Left lobe of liver (tissue), 2 donors: ENCODE results near the gene SMYD3. TPM values are rescaled to one million over a fixed set of nuclear protein-coding genes. Genes with fewer than 3 reads are reported as not detected.
A peak's percentile ranks its signal among the peaks of the same experiment; 100 is the strongest.

Source experiments
- ATAC-seq: fragments of 200-7000 bp; cut with Tn5 transposase; one replicate; pipeline ENCODE4 v1.9.1; 2020; ENCODE audit warnings: mild to moderate bottlenecking, moderate library complexity
- DNase-seq: peaks from one replicate; pipeline ENCODE4 v3.0.0-alpha.2; 2020; ENCODE audit warnings: low spot score
- total RNA-seq: library from RNA; stranded (reverse); gene quantifications from one replicate; pipeline ENCODE4 v1.2.1, GENCODE V29; 2021
- donor health status: DM: no; HTN: no; CAD: no; lungs with moderate emphysema.
- donor health status: DM: no; HTN: yes; CAD: no.

Gene SMYD3
- total RNA-seq = 6.7 TPM

DNA sequence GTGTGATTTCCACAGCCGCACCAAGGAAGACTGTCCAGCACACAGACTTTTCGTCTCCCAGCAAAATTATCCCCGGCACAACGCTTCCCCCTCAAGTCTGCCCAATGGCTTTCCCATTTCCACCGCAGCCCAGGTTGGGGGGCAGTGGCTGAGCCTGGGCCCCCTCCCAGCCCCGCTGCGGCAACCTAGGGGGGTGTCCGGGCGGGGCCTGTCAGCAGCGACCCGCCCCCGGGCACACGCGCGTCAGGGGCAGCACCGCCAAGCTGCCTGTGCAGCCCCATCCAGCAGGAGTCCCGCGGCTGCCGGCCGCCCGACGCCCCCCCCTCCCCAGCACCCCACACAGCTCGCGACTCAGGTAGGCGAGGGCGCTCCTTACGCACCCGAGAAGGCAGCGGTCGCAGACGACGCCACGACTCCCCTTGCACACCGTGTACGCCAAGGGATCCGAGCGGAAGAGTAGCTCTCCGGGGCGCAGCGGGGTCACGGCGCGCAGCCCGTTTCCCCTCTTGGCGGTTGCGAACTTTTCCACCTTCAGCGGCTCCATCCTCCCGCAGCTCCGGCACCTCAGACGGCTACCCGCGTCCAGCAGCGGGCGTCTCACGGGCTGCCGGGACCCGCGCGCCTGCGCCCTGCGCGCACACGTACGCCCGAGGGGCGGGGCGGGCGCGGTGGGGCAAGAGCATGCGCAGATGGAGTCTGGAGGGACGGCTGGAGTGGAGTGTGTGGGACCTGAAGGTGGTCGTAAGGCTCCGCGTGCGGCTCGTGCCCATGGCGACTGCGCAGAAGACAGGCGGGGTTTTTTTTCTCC is at the start of gene SMYD3:
Gene SMYD3 (minus strand): TSS at position 606 of the 808 bp plus-strand sequence.
- DNase-seq = peak; percentile 84
- ATAC-seq = peak; percentile 99

DNA sequence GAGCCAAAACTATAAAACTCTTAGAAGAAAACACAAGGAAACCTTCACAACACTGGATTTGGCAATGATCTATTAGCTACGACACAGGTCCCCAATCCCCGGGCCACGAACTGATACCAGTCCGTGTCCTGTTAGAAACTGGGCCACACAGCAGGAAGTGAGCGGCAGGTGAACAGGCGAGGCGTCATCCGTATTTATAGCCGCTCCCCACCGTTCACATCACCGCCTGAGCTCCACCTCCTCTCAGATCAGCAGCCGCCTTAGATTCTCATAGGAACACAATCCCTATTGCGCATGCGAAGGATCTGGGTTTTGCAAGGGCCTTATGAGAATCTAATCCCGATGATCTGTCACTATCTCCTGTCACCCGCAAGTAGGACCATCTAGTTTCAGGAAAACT is 47.1 kb upstream of the SMYD3 start:
- ATAC-seq = no peak
- no peak for DNase-seq

DNA sequence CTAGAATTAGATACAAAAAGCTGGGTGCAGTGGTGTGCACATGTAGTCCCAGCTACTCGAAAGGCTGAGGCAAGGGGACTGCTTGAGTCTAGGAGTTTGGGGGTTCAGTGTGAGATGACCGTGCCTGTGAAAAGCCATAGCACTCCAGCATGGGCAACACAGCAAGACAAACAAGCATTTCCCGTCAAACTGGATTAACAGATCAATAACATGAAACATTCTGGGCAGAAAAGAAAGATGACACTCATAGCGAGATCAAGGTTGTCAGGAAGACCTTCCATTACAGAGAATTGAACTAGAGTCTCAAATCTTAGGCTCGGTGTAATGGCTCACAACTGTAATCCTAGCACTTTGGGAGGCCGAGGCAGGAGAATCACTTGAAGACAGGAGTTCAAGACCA is 45.0 kb upstream of the SMYD3 start:
- DNase-seq (no peak), ATAC-seq (peak; percentile 63)

DNA sequence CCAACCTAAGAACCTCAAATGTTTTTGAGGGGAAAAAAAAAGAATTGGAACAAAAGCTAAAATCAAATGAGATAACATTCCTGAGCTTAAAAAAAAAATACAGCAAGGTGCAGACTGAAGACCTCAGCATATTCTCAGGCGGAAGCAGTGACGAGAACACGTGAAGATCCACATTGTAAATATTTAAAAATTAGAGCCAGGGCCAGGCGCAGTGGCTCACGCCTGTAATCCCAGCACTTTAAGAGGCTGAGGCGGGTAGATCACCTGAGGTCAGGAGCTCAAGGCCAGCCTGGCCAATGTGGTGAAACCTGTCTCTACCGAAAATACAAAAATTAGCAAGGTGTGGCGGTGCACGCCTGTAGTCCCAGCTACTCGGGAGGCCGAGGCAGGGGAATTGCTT is 43.3 kb upstream of the SMYD3 start:
- peak; percentile 66 for ATAC-seq

DNA sequence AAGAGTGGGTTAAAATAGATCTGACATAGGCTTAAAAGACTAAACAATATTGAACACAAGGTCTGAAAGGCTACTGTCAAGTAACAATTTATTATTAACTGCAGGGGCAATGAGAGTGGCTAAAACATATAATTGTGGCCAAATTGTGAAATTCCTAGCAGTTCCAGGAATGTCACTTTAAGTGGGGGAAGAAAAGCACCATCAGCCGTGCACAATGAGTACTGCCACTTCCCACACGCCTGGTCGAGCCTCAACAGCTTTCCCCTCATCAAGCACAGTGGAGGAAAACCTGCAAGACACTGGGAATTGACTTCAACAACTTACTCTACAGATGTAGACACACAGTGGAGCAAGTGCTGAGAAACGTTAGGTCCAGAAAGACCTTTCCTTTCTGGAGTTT is 42.6 kb upstream of the SMYD3 start:
- ATAC-seq (peak; percentile 68), DNase-seq (no peak)

More for the DNA sequence above, 43.3 kb upstream of the SMYD3 start:
- no peak for DNase-seq

DNA sequence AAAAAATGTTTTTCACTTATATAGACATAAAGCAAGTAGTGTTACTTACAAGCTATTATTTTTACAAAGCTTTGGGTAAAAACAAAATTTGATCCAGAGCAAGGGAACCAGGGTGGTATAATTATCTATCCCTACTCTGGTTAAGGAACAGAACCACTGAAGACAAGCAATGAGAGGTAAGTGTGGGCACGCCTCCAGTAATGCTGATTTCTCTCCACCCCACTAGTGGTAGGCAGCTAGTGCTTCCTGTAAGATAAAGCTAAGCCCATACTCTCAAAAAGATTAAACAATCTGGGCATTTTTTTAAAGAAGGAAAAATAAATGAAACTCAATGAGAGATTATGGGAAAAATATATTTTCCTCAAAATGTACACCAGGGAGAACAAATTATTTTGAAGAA is 36.9 kb upstream of the SMYD3 start:
- no peak for ATAC-seq

DNA sequence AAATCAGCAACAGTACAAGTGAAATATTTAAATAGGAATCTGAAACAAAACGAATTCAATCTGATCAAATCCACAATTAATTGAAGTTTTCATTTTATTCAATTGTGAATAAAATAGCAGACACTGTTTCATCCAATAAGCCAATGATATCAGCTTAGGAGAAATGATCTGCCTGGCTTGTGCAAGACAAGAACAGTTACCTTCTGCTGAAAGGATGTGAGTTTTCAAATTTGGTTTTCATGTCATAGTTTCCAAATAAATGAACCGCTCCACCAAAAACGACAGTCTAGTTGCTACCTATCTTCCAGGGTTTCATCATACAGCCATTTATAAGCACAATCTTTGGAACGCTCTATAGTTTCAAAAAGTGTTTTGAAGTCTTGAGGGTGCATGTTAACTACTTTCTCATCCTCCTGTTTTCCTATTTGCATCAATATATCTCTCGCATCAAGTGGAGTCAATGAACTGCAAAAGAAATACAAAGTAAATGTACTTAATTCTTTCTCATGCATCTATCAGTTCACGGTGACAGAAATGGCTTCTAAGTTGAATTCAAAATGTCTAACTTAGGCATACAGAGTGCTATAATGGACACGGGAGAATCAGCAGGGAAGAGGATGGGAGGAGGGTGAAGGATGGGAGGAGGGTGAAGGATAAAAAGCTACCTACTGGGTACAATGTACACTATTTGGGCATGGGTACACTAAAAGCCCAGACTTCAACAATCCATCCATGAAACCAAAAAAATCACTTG is 33.8 kb upstream of the SMYD3 start:
- ATAC-seq (no peak), DNase-seq (no peak)

More for the DNA sequence above, 36.9 kb upstream of the SMYD3 start:
- no peak for DNase-seq

DNA sequence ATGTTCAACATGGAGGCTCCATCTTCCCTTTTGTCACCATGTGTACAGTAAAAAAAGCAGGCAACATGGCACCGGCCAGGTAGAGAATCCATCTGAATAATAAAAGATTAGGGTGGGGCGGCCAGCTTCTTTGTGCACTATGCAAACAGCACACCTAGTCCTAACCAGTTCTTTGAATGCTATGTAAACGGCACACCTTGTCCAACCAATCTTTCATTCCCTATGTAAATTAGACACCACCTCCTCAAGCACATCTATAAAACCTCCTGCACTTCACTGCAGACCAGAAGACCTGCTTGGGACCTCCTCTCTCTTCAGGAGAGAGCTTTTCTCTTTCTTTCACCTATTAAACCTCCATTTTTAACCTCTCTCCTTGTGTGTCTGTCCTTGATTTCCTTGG is 30.8 kb upstream of the SMYD3 start:
- ATAC-seq = no peak
- no peak for DNase-seq

DNA sequence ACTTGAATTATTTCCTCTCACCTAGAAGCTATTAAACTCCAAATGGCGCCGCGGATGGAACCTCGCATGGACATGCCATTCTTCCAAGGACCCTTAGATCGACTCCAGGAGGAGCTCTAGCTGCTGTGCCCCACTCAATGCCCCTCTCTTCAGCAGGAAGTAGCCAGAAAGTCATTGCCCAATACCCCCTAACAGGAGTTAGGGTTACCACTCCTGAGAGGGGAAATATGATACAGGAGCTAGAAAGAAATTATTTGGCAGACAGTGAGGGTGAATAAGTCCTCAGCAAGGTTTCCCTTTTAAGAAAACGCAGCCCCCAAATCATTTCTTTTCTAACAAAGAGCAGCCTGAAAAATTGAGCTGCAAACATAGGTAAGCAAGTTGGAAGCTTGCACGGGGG is 30.4 kb upstream of the SMYD3 start:
- DNase-seq (no peak), ATAC-seq (no peak)

DNA sequence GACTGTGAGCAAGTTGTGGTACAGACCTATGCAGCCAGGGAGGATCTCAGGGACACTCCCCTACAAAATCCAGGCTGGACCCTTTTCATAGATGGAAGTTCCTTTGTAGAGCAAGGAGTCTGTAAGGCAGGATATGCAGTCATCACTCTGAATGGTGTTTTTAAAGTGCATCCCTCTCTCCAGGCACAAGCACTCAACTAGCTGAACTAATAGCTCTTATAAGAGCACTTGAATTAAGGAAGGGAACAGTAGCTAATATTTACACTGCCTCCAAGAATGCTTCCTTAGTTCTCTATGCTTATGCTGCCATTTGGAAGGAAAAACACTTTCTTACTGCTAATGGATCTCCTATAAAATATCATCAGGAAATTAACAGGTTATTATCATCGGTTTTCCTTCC is 27.0 kb upstream of the SMYD3 start:
- ATAC-seq (no peak), DNase-seq (no peak)

DNA sequence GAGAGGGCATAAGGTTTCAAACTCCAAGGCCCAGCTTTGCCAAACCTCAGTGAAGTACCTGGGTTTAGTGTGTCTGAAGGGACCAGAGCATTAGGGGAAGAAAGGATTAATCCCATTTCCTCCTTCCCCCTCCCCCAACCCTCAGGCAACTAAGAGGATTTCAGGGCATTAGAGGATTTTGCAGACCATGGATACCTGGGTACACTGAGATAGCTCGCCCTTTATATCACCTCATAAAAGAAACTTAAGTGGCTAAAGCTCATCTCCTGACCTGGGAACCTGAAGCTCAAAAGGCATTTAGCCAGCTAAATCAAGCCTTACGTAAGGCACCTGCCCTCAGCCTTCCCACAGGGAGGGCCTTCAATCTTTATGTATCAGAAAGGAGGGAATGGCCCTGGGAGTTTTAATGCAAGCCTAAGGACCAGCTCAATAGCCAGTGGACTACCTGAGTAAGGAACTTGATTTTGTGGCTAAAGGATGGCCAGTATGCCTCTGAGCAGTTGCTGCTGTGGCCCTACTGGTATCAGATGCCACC is 26.4 kb upstream of the SMYD3 start:
- no peak for ATAC-seq

DNA sequence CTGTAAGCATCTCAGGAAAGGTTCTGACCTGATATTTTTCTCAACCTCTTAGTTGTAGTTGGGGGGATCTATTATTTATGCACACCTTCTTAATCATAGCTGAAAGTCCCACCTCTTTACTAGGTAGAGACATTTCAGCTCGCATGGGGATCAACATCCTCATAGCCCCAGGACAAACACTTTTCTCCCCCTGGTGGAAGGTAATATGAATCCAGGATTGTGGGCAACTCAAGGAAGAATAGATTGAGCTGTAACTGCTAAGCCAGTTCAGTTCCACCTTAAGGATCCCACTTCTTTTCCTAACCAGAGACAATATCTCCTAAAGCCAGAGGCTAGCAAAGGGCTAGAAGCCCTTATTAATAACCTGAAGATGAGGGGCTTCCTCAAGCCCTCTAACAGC is 25.4 kb upstream of the SMYD3 start:
- ATAC-seq = no peak

More for the DNA sequence above, 26.4 kb upstream of the SMYD3 start:
- DNase-seq = no peak

DNA sequence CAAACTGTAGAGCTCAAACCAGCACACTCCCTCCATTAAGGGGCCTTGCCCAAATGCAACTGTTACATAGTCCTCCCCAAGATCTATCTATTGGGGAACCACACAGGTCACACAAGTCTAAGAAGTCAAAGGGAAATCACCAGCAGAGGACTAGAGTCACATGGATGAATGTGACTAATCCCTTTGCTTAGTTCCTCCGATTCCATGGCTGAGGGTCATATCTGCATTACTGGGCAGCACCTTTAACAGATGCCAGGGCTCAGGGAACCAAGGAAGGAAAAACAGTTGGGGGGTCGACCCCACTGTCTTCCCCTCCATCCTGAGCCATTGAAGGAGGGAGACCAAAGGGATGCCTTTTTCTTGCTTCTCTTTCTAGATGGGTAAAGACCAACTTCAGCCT is 23.4 kb upstream of the SMYD3 start:
- DNase-seq (no peak), ATAC-seq (no peak)

More for the DNA sequence above, 25.4 kb upstream of the SMYD3 start:
- no peak for DNase-seq

DNA sequence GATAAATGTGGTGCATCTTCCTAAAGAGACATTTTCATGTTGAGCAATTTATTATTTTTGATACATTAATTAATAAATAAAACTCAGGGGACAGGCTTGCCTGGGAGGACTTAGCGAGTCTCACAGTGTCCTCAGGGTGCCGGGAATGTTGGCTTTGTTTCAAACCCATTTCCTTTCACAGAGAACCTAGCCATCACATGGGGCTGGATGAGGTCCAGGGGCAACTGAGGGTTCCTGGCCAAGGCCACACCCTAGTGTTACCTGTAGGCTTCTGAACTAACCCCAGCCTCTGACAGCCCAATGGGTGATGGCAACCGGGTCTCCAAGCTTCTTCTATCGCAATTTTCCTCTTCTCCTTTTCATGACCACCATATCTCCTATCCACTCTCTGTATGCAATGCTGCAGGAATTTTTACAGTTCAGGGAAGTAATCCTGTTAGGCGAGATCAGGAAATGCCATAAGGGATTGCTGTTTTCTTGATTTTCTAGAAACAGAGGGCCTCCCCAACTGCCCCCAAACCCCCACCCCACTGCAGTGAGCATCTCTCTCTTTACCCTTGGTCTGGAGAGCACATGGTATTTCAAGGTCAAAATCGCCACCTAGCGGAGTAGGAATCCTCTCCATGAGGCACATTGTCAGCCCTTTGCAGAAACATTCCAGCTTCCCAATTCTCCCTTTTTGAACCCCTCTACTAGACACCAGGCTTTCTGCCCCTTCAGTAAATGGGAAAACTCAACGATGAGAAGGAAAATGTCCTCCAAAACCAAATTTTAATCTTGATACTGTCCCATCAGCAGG is 22.1 kb upstream of the SMYD3 start:
- DNase-seq (no peak), ATAC-seq (no peak)

DNA sequence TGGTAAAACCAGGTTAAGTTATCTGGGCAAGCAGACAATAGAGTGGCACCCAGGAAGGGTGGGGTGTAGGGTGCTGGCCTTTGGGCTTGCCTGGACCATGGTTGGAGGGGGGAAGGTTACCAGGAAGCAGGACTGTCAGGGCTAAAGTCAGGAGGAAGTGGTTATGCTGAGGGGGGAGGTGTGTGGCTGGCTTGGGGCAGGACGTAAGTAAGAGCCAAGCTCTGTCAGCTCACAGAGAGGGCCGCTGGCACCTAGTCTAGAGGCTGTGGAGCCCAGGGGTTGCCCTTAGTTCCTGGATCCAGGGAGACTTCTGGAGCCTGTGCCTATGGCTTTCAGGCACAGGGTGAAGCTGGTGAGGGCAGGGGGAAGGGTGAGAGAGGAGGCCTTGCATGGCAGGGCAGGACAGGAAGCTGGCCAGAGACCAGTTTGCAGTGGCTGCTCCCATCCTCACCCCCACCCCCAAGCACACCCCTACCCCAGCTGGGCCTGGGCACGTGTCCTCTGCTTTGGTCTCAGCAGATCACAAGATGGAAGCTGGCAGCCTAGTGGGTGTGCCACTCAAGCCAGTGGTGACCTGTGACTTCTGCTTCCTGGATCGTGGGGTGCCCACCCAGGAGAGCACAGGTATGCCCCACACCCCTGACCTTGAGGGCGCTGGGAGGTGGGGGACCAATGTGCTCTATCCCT is 20.5 kb upstream of the SMYD3 start:
- DNase-seq (no peak), ATAC-seq (peak; percentile 26)

DNA sequence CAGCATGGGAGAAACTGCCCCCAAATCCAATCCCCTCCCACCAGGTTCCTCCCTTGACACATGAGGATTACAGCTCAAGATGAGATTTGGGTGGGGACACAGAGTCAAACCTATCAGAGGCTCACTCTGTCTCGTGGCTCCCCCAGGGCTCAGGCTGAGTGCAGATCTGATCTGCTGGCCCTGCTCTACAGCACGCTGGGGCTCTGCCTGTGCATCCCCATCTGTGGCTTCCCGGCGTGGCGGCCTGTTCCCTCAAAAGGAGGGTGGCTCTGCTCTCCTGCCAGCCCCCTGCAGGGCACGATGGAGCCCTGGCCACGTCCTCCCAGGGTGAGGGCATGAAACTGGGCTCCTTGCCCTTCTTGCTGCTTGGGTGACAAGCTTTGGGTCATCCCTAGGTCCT is 19.8 kb upstream of the SMYD3 start:
- DNase-seq = no peak
- no peak for ATAC-seq

DNA sequence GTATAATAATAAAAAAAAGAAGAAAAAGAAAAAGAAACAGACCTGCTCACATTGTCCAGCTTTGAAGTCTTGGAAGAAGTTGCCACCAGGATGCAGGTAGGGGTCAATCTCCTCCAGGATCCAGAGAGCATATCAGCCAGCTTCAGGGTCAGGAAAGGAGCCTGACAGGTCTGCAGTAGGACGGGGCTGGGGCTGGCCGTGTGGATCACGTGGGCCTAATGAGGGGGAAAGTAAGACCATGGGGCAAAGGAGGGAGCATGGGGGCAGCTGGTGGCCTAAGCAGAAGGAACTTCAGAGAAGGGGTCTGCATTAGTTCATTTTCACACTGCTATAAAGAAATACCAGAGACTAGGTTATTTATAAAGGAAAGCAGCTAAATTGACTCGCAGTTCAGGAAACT is 19.3 kb upstream of the SMYD3 start:
- DNase-seq (no peak), ATAC-seq (no peak)

DNA sequence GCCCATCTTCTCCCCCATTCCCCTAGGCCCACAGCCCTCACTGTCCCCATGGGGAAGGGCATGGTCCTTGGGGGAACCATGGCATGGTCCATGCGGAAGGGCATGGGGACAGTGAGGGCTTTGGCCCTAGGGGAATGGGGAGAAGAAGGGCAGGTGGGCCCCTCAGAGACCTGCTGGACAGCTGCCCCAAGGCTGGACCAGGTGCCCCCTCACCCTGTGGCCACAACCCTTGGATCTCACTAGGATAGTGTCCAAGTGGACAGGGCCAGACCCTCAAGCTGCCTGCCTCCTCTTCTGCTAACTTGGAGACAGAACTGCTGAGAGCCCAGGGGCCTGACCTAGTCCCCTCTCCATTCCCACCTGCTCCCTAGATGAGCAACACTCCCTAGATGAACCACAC is 12.4 kb upstream of the SMYD3 start:
- DNase-seq (no peak), ATAC-seq (no peak)

DNA sequence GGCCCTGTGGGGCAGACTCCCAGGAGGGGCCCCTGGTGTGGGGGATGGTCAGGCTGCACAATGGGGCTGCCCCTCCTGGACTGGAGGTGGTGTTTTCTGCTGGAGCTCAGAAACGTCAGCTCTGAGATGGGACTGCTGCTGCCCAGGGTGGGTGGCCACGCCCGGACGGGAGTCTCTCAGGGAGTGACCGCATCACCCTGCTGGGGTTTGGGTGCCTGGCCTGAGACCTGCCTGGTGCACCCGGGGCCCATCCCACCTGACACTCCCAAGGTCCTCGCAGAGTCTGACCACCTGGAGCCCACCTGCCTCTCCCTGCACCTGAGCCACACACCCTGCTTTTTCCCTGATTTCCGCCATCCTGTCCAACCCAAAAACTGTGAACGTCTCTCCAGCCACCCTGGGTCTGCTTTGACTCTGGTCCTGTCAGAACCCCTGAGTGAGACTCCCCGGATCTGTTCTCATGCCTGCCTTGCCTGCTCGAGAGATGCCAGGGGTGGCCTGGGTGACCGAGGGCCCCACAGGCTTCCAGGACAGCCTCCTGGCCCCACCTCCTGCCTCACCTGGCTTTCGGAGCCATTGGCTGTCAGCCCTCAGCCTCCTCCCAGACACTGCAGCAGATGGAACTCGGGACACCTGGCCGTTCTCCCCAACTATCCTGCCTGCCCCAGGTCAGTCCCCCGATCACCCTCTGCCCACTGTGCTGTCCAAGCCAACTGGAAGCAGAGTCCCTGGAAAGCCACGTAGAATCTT is 11.6 kb upstream of the SMYD3 start:
- DNase-seq (no peak), ATAC-seq (no peak)

DNA sequence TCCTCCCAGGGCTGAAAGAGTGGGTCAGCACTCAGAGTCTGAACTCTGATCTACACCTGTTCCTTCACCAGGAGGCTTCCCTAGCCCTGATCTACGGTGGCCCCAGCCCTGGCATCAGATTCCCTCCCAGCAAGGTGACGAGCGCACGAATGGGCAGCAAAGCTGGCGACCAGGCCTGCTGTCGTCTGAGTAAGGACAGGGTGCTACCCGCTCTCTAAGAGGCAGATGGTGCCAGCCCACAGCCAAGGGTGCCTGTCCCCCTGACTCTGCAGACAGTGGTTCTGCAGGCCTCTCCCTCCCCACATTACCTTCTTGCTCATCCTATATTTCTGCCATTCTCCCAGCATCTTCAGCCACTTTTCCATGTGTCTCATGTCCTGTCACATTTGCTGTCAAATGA is 10.3 kb upstream of the SMYD3 start:
- ATAC-seq (no peak), DNase-seq (no peak)
